HG03469 (cell line): ENCODE data around the gene PLAC8.
A peak's percentile ranks its signal among the peaks of the same experiment; 100 is the strongest.
"Not testable (repeated sequence)": the region's sequence is repeated elsewhere in the genome, so short reads cannot be mapped to it uniquely, and the experiment has no call there.

ENCODE experiments used
- ATAC-seq: cut with Tn5 transposase; IDR thresholded peaks from one replicate; pipeline ENCODE4 v1.9.1; 2021; ENCODE audit warnings: mild to moderate bottlenecking, moderate library complexity, moderate number of reproducible peaks; ENCODE audit not compliant: unreplicated experiment

Gene PLAC8

DNA sequence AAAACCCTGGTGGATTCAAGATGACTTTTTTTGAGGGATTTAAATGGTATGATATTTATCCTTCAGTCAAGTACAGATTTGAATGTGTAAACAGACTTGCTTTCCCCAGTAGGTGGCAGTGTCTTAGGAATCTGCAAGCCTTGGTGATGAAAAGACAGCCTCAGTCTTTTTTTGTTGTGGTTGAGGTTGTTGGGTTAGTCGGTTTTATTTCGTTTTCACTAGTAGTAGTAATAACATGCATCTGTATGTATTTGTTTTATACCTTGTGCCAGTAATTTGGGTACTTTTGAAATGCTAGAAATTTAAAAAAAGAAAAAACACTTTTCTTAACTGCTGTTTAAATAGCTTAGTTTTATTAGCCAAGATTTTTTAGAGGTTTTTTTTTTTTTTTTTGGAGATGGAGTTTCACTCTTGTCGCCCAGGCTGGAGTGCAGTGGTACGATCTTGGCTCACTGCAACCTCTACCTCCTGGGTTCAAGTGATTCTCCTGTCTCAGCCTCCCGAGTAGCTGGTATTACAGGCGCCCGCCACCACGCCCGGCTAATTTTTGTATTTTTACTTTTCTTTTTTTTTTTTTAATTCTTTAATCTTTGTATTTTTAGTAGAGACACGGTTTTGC, 40.3 kb downstream of the PLAC8 start:
- ATAC-seq: peak; percentile 60

GRCh38 chr4:83071116-83071515, 43.4 kb downstream of the PLAC8 start:
- ATAC-seq: no peak

DNA sequence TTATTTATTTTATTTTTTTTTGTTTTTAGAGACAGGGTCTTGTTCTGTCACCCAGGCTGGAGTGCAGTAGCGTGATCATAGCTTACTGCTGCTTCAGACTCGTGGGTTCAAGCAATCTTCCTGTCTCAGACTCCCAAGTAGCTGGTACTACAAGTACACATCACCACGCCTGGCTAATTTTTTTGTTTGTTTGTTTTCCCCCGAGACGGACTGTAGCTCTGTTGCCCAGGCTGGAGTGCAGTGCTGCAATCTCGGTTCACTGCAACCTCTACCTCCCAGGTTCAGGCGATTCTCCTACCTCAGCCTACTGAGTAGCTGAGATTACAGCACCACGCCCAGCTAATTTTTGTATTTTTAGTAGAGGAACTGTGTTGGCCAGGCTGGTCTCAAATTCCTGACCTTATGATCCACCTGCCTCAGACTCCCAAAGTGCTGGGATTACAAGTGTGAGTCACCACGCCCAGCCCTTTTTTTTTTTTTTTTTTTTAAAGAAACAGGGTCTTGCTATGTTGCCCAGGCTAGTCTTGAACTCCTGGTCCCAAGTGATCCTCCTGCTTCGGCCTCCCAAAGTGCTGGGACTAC, 47.4 kb downstream of the PLAC8 start:
- no peak for ATAC-seq

DNA sequence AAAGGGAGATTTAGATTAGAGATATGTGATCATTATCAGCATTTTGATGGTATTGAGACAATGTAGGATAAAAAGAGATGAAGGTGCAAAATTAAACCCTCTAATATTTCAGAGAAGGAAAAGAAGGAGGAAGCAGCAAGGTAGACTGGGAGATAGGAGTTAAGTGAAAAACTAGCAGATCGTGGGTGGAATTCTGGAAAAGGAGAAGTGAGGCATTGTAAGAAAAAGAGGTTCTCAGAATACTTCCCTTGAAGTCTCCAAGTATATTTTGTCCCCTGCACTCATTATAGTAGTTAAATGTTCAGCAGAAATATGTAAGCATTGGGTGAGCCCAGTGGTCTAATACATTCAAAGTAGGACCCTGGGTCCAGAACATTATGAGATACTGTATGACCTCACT, 49.3 kb downstream of the PLAC8 start:
- no peak for ATAC-seq

GRCh38 chr4:83062739-83063138, 51.8 kb downstream of the PLAC8 start:
- ATAC-seq: no peak

- ATAC-seq: no peak
Measured at GRCh38 chr4:83054928-83055327, 59.6 kb downstream of the PLAC8 start.

DNA sequence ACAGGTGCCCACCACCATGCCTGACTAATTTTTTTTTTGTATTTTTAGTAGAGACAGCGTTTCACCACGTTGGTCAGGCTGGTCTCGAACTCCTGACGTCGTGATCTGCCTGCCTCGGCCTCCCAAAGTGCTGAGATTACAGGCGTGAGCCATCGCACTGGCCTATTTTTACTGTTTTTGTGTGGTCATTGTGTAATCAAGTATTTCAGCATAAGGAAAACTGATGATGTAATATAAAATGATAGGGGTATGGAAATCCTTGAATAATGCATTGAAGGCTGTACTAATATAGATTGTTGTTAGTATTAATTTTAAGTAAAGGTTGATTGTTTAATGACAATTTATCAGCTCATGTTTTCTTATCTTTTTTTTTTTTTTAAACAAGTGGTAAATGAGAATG, 65.7 kb downstream of the PLAC8 start:
- ATAC-seq: not testable (repeated sequence)

DNA sequence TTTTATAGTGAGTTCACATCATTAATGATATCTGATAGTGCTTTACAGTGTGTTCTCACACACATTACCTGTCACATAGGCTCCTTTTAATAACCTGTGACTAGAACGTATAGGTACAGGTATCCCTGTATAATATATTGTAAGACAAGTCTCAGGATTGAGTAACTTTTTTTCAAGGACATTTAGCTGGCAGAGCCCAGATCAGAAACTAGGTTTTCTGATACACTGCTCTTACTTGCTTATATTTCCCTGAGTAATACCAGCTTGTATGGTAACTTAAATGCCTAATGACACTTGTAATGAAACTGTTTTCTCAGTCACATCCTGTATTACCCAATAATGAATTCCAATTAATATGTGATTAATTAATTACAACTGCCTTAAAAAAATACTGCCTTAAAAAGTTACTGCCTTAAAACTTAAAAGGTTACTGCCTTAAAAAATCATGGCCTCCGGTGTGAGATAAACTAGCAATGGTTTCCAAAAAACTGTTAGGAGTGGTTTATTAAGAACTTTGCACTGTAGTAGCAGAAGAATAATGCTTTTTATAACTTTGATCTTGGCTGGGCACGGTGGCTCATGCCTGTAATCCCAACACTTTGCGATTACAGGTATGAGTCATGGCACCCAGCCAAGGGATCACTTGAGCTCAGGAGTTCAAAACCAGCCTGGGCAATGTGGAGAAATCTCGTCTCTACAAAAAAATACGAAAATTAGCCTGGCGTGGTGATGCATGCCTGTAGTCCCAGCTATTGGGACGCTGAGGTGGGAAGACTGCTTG, 67.6 kb downstream of the PLAC8 start:
- no peak for ATAC-seq

- no peak for ATAC-seq
Measured at GRCh38 chr4:83043801-83044407, 70.6 kb downstream of the PLAC8 start.

GRCh38 chr4:83043157-83043556, 71.4 kb downstream of the PLAC8 start:
- ATAC-seq: not testable (repeated sequence)

- ATAC-seq: no peak
Measured at GRCh38 chr4:83040269-83040668, 74.3 kb downstream of the PLAC8 start.
